Lung (tissue), 12 donors: Measurements from ENCODE around the gene KIAA2012. TPM values are rescaled to one million over a fixed set of nuclear protein-coding genes. Genes with fewer than 3 reads are reported as not detected.

Experiments used
- ATAC-seq: fragments of 200-7000 bp; cut with Tn5 transposase; one replicate; pipeline ENCODE4 v1.9.1; 2020; ENCODE audit warnings: moderate number of reproducible peaks; ENCODE audit not compliant: insufficient read depth, low FRiP score
- DNase-seq, 3 donors: peaks; one replicate each; pipeline ENCODE4 v3.0.0-alpha.2; 2013 to 2017
- H3K27ac ChIP-seq, 2 donors: one replicate each; pipeline ENCODE4 v1.5.1; 2013; ENCODE audit warnings: mild to moderate bottlenecking in 2 of 2, moderate library complexity in 2 of 2, control low read depth in 1 of 2, inconsistent platforms in 1 of 2, low read depth in 1 of 2, low read length in 1 of 2
- H3K27me3 ChIP-seq, 3 donors: one replicate each; pipeline ENCODE4 v1.5.1; 2013; ENCODE audit warnings: low read length in 2 of 3; ENCODE audit not compliant: control insufficient read depth in 3 of 3, insufficient read depth in 3 of 3
- H3K36me3 ChIP-seq, 4 donors: one replicate each; pipeline ENCODE4 v1.5.1; 2013; ENCODE audit warnings: low read length in 4 of 4, mild to moderate bottlenecking in 1 of 4, moderate library complexity in 1 of 4; ENCODE audit not compliant: control insufficient read depth in 4 of 4, insufficient read depth in 4 of 4
- H3K4me1 ChIP-seq, 5 donors: one replicate each; pipeline ENCODE4 v1.5.1; 2013; ENCODE audit warnings: low read length in 5 of 5, mild to moderate bottlenecking in 2 of 5, moderate library complexity in 1 of 5; ENCODE audit not compliant: control insufficient read depth in 5 of 5, insufficient read depth in 5 of 5
- H3K4me3 ChIP-seq: one replicate; pipeline ENCODE4 v1.5.1; 2013; ENCODE audit warnings: mild to moderate bottlenecking, control low read depth, moderate library complexity
- H3K9ac ChIP-seq, 2 donors: one replicate each; pipeline ENCODE4 v1.5.1; 2013; ENCODE audit warnings: low read length in 2 of 2, control low read depth in 1 of 2; ENCODE audit not compliant: insufficient read depth in 1 of 2
- H3K9me3 ChIP-seq, 4 donors: one replicate each; pipeline ENCODE4 v1.5.1; 2013; ENCODE audit warnings: low read length in 3 of 4, mild to moderate bottlenecking in 1 of 4, moderate library complexity in 1 of 4; ENCODE audit not compliant: control insufficient read depth in 4 of 4, insufficient read depth in 3 of 4
- WGBS, 2 donors: extraction: QIAGEN DNeasy Blood & Tissue Kit; methylation state at CpG; one replicate each; pipeline ENCODE4 v1.1.7; 2013; 5-methylcytosine and 5-hydroxymethylcytosine counted together
- polyA plus RNA-seq, 2 donors: library from polyadenylated mRNA; stranded (reverse); fragments of 200-250 nt; gene quantifications; one replicate each; pipeline ENCODE4 v1.2.1, GENCODE V29; 2013
- total RNA-seq, 2 donors: library from RNA; depleted of rRNA in 1 of 2; stranded (reverse); fragments of >200 nt in 1 of 2; gene quantifications; one replicate each; pipeline ENCODE4 v1.2.1, GENCODE V29; 2014 to 2021
- TF ChIP-seq, protein P1 (sequence below): IDR thresholded peaks from 2 replicates; pipeline ENCODE4 v1.5.1; 2012; ENCODE audit warnings: mild to moderate bottlenecking; ENCODE audit errors: control extremely low read depth, extremely low read depth
- donor health status: control.
- donor health status: control.
- donor health status: Bipolar disorder and iron deficiency.
- donor health status: healthy.
- donor health status: DM: yes; HTN: yes; CAD: no.

The KIAA2012 gene
- total and polyA plus RNA-seq, 4 donors, result 0.69 to 8.5 (median 3.6) TPM

GRCh38 chr2:202114795-202115194, 41.7 kb downstream of the KIAA2012 start:
- WGBS, 2 donors, result 92 to 100% methylated on average over 1 of the region's 1 CpG
- Histone ChIP-seq H3K9me3 (peaks cover 0 to 4% (median 0%) of the 10 kb centered on the region in 4 donors), H3K27me3 (no peaks in the 10 kb centered on the region), H3K36me3 (no peaks in the 10 kb centered on the region), H3K4me1 (peaks cover 0 to 6% (median 0%) of the 10 kb centered on the region in 5 donors), H3K27ac (no peak overlapping the region), H3K9ac (no peak overlapping the region), H3K4me3 (no peak overlapping the region)
- DNase-seq (no peak), ATAC-seq (no peak)
- TF ChIP-seq, protein P1, sequence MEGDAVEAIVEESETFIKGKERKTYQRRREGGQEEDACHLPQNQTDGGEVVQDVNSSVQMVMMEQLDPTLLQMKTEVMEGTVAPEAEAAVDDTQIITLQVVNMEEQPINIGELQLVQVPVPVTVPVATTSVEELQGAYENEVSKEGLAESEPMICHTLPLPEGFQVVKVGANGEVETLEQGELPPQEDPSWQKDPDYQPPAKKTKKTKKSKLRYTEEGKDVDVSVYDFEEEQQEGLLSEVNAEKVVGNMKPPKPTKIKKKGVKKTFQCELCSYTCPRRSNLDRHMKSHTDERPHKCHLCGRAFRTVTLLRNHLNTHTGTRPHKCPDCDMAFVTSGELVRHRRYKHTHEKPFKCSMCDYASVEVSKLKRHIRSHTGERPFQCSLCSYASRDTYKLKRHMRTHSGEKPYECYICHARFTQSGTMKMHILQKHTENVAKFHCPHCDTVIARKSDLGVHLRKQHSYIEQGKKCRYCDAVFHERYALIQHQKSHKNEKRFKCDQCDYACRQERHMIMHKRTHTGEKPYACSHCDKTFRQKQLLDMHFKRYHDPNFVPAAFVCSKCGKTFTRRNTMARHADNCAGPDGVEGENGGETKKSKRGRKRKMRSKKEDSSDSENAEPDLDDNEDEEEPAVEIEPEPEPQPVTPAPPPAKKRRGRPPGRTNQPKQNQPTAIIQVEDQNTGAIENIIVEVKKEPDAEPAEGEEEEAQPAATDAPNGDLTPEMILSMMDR, result no peak

DNA sequence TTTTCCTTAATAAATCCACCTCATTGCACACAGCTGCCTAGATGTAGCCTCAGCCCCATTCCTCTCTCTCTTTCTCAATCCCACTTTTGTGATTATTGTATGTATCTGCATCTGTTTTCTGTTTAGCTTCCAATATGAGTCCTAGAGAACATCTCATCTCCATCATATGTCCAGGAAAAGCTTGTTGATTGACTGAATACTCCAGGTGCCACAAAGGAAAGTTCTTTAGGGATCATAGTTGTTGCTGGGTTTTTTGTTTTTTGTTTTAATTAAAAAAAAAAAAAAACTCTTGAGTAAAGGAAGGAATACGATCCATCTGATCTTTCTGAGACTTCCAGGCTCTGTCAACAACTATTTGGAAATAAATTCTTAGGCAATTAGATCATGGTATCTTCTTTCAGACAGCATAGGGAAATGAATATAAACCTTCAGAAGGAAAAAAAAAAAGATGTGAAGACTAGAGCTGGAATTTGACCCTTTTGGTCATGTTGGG, 42.5 kb downstream of the KIAA2012 start:
- 22 to 35% methylated on average over 1 of the region's 1 CpG for WGBS, 2 donors
- Histone ChIP-seq H3K4me3 (no peak overlapping the region), H3K27ac (no peak overlapping the region), H3K9ac (no peak overlapping the region), H3K36me3 (no peaks in the 10 kb centered on the region), H3K27me3 (no peaks in the 10 kb centered on the region), H3K9me3 (peaks cover 0 to 4% (median 0%) of the 10 kb centered on the region in 4 donors), H3K4me1 (no peaks in the 10 kb centered on the region)
- peak in 1 of 3 donors; percentile 24 for DNase-seq
- no peak for ATAC-seq
- TF ChIP-seq, protein P1, result no peak

DNA sequence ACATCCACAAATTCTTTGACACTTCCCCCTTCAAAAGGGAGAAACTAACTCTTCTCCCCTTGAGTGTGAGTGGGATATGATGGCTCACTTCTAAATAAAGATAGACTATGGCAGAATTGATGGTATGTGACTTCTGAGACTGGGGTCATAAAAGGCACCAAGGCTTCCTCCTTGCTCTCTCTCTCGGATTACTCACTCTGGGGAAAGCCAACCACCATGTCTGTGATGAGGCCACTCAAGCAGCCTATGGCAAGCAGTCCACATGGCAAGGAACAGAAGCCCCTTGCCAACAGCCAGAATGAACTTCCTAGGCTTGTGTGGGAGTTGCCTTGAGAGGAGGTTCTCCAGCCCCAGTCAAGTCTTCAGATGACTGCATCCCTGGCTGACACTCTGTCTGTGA, 43.6 kb downstream of the KIAA2012 start:
- WGBS, 2 donors, result 84 to 96% methylated on average over 1 of the region's 1 CpG
- no peaks in the 10 kb centered on the region for H3K27me3 ChIP-seq
- no peak for ATAC-seq
- peaks cover 0 to 6% (median 0%) of the 10 kb centered on the region in 4 donors for H3K9me3 ChIP-seq
- no peaks in the 10 kb centered on the region for H3K4me1 ChIP-seq
- no peaks in the 10 kb centered on the region for H3K36me3 ChIP-seq
- DNase-seq, result no peak
- no peak overlapping the region for H3K9ac ChIP-seq
- no peak overlapping the region for H3K27ac ChIP-seq
- no peak overlapping the region for H3K4me3 ChIP-seq
- TF ChIP-seq, protein P1, result no peak

- TF ChIP-seq, protein P1, result no peak
- no peak overlapping the region for H3K9ac ChIP-seq
- no peaks in the 10 kb centered on the region for H3K27me3 ChIP-seq
- no peak overlapping the region for H3K27ac ChIP-seq
- no peak for ATAC-seq
- peaks cover 0 to 6% (median 0%) of the 10 kb centered on the region in 4 donors for H3K9me3 ChIP-seq
- no peaks in the 10 kb centered on the region for H3K36me3 ChIP-seq
- no peak overlapping the region for H3K4me3 ChIP-seq
- 55 to 73% methylated on average over 1 of the region's 1 CpG for WGBS, 2 donors
- H3K4me1 ChIP-seq, result peaks cover 0 to 5% (median 0%) of the 10 kb centered on the region in 5 donors
- no peak for DNase-seq
Observed at GRCh38 chr2:202118168-202118567, 45.1 kb downstream of the KIAA2012 start.
